Measurements from ENCODE around the gene GLB1L2.

GLB1L2 gene

GRCh38 chr11:134406264-134407185, 74.7 kb downstream of the GLB1L2 start:
- DNase-seq (ENCODE audit: low read depth), result no peak

- DNase-seq (ENCODE audit: low read depth), result no peak
These were observed 75.6 kb downstream of the GLB1L2 start for GRCh38 chr11:134407321-134407828.

DNA sequence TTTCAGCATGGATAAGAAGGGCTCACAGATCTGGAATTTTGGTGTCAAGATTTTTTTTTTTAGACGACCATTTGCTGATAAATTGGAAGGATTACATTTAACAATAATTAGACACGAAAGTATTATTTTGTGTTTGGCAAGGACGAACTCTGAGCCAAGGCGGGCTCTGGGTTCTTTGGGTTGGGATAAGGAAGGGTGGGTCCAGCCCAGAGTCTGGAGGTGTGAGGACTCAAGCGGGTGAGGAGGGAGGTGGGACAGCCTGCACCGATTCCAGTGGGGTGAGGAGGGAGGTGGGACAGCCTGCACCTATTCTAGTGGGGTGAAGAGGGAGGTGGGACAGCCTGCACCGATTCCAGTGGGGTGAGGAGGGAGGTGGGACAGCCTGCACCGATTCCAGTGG, 76.1 kb downstream of the GLB1L2 start:
- DNase-seq (ENCODE audit: low read depth), result no peak

GRCh38 chr11:134409552-134410429, 78.0 kb downstream of the GLB1L2 start:
- no peak for DNase-seq (ENCODE audit: low read depth)

DNA sequence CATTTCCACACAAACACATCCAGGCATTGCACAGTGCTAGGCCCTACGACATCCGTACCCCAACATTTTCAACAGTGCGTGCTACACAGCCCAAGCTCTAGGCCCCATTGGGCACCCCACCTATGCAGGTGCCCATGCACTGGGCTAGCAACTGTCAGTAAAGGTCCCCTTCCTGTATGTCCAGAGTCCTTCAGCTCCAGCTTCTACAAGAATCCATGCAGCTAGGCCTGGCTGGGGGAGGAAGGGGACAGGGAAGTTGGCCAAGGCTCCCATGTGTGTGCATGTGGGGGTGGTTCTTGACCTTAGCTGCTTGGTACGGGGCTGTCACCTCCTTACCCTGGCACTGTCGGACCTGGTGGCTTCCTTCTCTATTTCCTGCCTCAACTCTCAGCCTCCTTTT, 79.0 kb downstream of the GLB1L2 start:
- no peak for DNase-seq (ENCODE audit: low read depth)

DNA sequence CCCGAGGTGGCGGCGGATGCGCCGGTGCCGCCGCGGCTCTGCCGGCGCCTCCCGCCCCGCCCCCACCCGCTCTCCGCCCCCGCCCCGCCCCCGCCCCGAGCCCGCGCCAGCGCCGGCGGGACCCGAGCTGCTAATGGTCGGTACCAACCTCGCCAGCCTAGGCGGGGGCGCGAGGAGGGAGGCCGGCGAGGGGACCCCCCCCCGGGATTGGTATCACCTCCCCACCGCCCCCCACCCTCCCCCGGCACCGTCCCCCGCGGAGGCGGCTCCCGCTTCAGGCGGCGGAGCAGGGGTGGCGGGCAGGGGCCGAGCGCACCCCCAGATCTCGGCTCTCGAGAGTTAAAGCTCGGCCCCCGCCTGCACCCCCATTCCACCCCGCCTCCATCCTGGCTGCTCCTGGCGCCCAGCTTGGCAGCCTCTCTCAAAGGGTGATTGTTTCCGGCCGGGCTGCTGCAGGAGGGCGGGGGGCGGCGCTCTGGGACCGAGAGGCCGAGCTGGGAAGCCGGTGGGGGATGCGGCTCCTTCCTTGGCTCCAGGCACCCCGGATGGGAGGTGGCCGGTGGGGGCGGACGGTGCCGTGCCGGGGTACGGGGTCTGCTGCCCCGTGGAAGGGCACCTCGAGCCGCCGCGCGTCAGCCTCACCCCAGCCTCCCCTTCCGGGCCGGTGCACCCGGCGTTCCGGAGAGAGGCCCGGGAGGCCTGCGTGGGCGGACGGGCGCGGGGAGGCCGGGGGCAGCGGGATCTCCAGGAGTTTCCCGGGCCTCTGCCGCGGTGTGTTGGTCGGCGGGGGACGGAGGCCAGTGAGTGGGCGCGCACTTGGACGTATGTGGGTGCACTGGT, 80.6 kb downstream of the GLB1L2 start, which contains the start of gene B3GAT1:
B3GAT1 (minus strand) TSS at position 40 of the 840 bp plus-strand sequence. CDS start 24,583 bp downstream, outside the sequence.
- DNase-seq (ENCODE audit: low read depth), result no peak

DNA sequence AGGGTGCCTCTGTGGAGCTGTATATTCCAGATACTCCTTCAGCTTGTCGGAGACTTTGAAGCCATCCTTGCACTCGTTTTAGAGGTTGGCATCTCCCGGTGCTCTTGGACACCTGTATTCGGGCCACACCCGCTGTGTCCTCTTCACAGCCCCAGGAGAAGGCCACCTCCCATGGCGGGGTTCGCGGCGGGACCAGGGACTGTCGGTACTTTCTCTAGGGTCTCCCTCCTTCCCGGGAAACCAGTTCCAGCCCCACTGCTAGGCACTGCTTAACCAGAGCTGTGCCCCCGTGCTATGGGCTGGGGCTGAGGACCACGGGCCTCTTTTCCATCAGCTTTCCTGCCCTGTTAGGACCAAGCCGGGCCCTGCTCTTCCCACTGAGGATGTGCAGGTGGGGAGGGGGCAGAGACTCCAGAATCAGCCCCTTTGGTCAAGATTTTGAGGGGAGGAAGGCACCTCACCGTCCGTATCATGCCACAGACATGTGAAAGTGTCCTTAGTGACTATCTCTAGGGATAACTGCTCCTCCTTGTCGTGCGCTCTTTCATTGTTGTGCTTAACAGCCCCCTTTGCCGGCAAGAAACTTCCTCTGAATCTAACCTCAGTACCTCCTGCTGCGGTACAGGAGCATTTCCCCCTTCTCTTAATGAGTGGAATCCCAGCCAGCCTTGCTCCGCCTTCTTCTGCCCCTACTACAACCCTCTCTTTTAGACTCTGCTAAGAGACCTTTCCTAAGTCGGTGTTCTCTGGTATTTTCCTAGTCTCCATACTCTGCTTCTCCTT, 81.4 kb downstream of the GLB1L2 start:
- DNase-seq (ENCODE audit: low read depth), result no peak

DNA sequence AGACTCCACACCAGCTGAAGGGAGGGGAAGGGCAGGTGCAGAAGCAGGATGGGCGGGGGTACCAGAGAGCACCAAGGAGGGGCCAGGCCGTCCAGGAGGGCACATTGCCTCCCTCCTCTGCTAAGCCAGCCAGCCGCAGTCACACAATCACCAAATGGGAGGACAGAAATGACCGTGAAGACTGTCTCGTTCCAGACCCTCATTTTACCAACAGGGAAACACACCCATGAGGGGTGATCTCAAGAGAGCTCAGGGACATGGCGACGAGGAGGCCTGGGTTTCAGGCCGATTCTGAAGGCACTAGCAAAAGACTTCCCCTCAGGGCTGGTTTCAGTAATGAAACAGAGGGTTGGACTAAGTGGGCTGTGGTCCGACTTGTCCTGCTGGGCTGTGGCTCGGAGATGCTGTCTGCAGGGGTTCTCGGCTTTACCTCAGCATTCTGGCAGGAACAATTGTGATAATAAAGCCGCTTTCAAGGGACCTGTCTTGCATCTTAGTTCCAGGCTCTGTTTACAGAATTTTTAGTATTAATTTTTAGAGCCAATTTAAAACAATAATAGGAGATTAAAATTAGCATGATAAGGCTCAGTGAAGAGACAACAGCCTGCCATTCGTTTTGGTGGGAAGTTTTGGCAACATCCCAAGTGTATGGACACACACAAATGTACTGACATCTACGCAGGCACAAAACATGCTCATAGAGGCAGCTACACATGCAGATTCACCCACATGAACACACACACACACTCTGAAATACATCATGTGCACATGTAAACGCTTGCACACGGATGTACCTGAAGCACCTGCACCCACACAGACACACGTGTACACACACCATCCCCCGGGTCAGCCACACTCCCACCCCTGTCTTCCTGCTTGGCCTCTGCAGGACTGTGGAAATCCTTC, 82.3 kb downstream of the GLB1L2 start:
- no peak for DNase-seq (ENCODE audit: low read depth)

GRCh38 chr11:134414766-134415765, 83.3 kb downstream of the GLB1L2 start:
- DNase-seq (ENCODE audit: low read depth), result no peak

- DNase-seq (ENCODE audit: low read depth), result no peak
These were observed 84.9 kb downstream of the GLB1L2 start for GRCh38 chr11:134416726-134417125.

- no peak for DNase-seq (ENCODE audit: low read depth)
These were observed 86.4 kb downstream of the GLB1L2 start for GRCh38 chr11:134417871-134418840.

GRCh38 chr11:134423106-134423505, 91.3 kb downstream of the GLB1L2 start:
- no peak for DNase-seq (ENCODE audit: low read depth)

DNA sequence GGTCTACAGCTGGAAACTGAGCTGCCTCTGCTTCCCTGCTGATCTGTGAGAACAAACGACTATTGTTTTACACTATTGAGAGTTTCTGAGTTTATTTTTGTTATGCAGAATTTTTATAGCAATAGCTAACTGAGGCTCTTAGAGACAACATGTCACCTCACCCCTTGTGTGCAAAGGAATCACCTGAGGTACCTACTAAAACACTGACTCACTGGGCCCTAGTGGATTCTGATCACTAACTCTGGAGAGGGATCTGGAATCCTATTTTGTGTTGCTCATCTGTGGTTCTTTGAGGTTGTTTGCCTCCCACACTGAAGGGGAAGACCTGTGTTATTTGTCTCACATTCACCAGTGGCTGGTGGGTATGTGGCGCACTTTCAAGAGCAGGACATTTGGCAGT, 93.6 kb downstream of the GLB1L2 start:
- no peak for DNase-seq (ENCODE audit: low read depth)
